Gastrocnemius medialis (tissue), 4 donors: ENCODE data around the gene CXCL6.

Experiments
- POLR2A ChIP-seq, 2 donors: fragments of 450-650 bp; IDR thresholded peaks; one replicate each; pipeline ENCODE4 v1.6.1; 2017; ENCODE audit warnings: antibody characterized with exemption in 2 of 2, mild to moderate bottlenecking in 2 of 2, moderate library complexity in 2 of 2
- TF ChIP-seq, protein P1 (sequence below), 5 experiments: fragments of 450-650 bp in 3 of 5; fragments of 200-600 bp in 2 of 5; sonication (generic) in 2 of 5; IDR thresholded peaks in 4 of 5; conservative IDR thresholded peaks in 1 of 5; 1 replicate in 4 of 5; 2 replicates in 1 of 5; pipeline ENCODE4 v1.5.1; 2016 to 2019; ENCODE audit warnings: antibody characterized with exemption in 5 of 5, mild to moderate bottlenecking in 3 of 5, moderate library complexity in 3 of 5

GRCh38 chr4:73870260-73870659 is 33.8 kb downstream of the CXCL6 start:
- TF ChIP-seq, protein P1, sequence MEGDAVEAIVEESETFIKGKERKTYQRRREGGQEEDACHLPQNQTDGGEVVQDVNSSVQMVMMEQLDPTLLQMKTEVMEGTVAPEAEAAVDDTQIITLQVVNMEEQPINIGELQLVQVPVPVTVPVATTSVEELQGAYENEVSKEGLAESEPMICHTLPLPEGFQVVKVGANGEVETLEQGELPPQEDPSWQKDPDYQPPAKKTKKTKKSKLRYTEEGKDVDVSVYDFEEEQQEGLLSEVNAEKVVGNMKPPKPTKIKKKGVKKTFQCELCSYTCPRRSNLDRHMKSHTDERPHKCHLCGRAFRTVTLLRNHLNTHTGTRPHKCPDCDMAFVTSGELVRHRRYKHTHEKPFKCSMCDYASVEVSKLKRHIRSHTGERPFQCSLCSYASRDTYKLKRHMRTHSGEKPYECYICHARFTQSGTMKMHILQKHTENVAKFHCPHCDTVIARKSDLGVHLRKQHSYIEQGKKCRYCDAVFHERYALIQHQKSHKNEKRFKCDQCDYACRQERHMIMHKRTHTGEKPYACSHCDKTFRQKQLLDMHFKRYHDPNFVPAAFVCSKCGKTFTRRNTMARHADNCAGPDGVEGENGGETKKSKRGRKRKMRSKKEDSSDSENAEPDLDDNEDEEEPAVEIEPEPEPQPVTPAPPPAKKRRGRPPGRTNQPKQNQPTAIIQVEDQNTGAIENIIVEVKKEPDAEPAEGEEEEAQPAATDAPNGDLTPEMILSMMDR (IDR thresholded peaks at IDR 0.05 in 4 of 5, conservative IDR thresholded peaks at IDR 0.05 in 1 of 5): no peak
- TF ChIP-seq POLR2A (IDR thresholded peaks at IDR 0.05): no peak
